Hematopoietic multipotent progenitor cell (in vitro differentiated cells): ENCODE measurements around the gene TENM4. TPM values are rescaled to one million over a fixed set of nuclear protein-coding genes. Genes with fewer than 3 reads are reported as not detected.
A peak's percentile ranks its signal among the peaks of the same experiment; 100 is the strongest.

Experiments used
- DNase-seq, 3 donors: peaks; one replicate each; pipeline ENCODE4 v3.0.0-alpha.2; 2011 to 2015; ENCODE audit warnings: low read depth in 2 of 3, low spot score in 2 of 3
- total RNA-seq: library from RNA; depleted of rRNA; stranded (reverse); fragments of >200 nt; gene quantifications from one replicate; pipeline ENCODE4 v1.2.3, GENCODE V29; 2012

Gene TENM4
- total RNA-seq, 1 donor: under 0.01 TPM

GRCh38 chr11:78929207-78929905 is 511.5 kb downstream of the TENM4 start:
- DNase-seq: no peak

DNA sequence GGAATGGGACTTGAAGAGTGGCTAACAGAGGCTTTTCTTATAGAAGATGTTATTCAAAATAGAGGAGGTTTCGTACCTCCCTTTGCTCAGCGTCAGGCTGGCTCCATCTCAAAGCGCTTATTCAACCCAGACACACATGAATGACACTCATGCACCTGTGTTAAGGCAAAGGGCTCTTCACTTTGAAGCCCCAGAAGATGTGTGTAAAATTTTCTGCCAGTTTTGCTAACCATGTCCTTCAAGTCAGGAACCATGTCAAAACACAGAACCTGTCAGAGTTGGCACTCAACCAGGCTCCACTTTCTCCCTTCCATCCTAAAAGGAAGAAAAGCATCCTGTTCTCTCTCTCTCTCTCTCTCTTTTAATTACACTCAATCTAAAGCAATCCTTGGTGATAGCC is 513.3 kb downstream of the TENM4 start:
- no peak for DNase-seq

GRCh38 chr11:78926633-78927338 is 514.0 kb downstream of the TENM4 start:
- DNase-seq: no peak

DNA sequence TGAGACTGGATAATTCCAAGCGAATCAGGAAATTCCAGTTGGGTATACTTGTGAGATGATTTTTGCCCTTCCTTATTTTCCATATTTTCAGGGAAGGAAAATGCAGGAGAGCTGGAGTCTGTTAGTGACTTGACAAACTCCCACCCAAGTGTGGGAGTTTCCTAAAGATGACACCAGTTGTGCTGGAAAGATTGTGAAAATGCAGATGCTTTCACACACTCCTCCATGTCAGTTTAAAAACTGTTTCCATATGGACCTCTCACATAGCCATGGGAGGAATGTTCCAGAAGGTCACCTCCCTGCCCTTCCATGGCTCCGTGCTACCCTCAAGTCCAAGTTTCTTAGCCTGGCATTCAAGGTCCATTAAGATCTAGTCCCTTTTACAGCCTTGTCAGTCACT is 515.4 kb downstream of the TENM4 start:
- DNase-seq: no peak

GRCh38 chr11:78922859-78923625 is 517.8 kb downstream of the TENM4 start:
- DNase-seq: no peak

DNA sequence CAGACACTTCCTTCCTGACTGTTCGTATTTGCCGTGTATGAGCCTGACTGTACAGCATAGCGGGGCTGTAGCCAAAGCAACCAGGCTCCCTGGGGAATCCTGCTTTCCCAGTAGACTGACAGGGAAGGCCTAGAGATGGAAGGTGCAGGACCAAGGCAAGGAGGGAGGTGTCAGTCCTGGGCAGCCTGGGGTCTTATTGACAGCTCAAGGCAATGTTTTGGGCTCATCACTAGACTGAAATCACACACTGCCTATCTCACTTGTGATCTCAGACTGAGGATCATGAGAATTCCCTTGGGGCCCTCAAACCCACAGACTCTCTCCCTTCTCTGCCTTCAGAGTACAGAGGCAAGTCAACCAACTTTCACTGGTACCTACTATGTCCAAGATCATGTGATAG is 519.3 kb downstream of the TENM4 start:
- no peak for DNase-seq

DNA sequence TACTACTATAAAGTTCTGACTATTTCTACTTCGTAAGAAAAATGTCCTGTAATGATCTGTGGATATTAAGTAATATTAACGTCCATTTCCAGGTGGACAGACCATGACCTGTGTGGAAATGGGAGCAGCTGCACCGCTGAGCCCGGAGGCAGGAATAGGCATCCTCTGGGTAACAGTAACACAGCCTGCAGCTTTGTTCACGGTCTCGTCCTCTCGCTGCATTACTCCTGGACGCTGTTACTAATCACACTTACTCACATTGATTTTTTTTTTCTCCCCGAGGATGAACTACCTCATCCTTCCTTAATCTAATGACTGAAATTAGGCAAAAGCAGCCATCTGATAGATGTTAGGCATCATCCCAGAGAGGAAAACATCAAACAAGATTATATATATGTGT is 520.5 kb downstream of the TENM4 start:
- DNase-seq: no peak

GRCh38 chr11:78916759-78917158 is 524.1 kb downstream of the TENM4 start:
- no peak for DNase-seq

GRCh38 chr11:78914503-78914902 is 526.3 kb downstream of the TENM4 start:
- no peak for DNase-seq

DNA sequence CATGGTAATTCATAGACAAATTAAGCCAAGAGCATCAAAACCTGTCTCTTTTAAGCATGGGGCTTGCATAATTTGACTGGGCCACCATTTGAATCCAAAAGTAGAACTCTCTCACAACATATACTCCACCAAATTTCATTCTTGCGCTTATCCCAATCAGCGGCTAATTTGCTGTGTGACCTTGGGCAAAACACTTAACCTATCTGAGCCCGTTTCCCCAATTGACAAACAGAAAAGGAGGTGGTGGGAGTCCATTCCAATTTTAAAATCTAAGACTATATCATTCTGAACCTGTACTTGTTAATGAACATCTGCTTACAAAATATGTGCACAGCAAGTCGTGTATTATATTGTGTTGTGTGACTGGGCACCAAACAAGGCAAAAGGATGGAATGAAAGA is 528.1 kb downstream of the TENM4 start:
- no peak for DNase-seq

- no peak for DNase-seq
Measured at GRCh38 chr11:78910322-78910721, 530.5 kb downstream of the TENM4 start.

GRCh38 chr11:78909386-78909785 is 531.4 kb downstream of the TENM4 start:
- no peak for DNase-seq

DNA sequence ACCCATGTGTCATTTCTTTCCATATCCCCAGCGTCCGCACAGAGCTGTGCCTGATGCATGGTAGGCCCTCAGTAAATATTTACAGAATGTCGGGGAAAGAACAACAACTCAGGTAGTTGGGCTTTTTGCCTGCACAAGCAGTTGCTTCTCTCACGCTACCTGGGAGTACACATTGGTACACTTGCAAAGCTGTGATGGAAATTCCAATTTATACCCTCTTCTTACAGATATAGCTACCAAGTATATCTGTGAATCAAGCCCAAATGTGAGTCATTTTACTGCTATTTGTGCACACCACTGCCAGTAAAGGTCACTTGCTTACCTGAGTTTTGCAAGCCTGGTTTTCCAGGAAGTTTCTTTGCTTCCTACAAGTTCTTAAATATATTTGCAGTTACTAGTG is 533.2 kb downstream of the TENM4 start:
- DNase-seq: no peak

DNA sequence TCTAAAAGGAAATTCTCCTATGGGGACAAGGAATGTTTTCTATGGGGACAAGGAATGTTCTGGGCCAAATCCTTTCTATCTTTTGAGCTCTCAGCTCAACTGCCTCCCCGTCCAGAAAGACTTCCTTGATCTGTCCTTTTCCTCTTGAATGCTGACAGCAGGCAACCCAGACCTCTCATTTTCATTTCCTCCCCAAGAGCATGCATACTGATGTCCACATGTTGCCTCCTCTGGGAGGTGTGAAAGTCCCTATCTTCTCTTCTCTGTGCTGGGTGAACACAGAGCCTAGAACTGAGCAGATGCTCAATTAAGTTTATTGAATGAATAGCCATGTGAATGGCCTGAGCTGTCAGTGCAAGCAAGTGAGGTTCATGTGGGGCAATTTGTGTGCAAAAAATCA is 534.3 kb downstream of the TENM4 start:
- no peak for DNase-seq

- no peak for DNase-seq
Measured at GRCh38 chr11:78905756-78906155, 535.1 kb downstream of the TENM4 start.

- DNase-seq: peak in 1 of 3 donors; percentile 3
Measured at GRCh38 chr11:78902771-78903507, 537.9 kb downstream of the TENM4 start.

DNA sequence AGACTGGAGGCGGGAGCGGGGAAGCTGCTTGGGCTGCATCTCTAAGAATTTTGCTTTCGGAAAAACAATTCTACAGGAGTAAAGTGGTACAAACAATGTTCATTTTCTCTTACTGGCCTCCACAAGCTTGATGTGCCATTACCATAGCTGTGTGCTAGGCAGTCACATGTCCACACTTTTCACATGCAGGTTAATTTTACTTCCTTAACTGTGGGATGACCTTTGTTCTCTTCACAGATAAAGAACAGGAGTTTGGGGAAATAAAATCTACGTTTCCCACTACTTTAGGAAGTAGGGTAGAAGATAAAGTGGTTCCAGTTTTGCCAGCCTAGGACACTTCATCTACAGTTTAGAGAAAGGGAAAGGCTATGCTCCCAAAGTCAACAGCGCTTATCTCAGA is 539.0 kb downstream of the TENM4 start:
- no peak for DNase-seq

DNA sequence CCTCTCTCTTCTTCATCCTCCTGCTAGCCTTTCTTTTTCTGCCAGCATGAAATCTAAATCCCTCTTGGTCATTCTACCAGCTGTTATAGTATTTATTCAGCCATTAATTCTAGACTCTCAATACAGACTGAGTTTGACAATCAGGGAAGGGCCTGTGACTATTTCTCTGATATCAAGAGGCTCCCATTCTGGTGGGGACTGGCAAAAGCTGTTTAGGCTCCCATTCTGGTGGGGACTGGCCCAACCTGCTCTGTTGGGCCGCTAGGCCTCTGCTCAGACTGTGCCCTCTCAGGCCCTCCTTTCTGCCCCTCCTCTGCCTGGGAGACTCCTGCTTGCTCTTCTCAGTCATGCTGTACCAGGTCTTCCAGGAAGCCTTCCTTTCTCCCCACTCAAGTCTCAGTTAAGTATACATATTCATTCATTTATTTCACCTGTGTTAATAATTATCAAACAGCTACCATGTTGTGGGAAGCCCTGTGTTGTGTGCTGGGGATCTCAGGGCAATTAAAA is 542.5 kb downstream of the TENM4 start:
- no peak for DNase-seq

DNA sequence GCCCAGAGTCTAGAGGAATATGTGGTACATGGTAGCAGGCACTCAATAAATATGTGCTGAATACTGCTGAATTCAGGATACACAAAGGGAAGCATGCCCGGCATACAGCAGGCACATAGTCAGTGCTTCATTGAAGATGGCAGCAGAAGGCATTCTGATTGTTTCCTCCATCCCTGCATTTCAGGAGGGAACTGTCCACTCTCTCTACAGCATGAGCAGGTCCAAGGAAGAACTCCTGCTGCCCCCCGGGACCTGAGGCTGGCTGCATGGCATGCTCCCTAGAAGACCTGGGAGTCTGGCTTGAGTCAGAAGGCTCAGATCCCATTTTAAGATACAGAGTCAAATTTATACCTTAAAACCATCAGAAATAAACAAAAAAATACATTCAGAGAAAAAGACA is 546.8 kb downstream of the TENM4 start:
- DNase-seq: no peak

GRCh38 chr11:78889698-78890097 is 551.1 kb downstream of the TENM4 start:
- no peak for DNase-seq

DNA sequence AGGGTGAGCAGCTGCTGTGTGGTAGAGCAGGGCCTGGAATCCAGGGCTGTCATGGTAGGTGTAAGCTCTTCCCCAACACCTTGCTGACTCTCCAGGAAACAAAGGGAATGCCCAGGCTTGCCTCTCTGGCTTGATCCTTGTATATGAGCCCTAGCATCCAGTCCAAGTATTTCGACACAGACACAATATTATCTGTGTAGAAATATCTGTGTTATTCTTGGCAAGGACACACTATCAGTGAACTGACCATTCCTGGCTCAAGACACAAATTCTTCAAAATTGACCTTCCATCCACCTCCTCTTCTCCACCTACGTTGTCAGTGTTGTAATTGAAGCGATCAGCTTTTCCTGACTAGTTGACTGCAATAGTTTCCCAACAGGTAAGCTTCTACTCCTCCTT is 554.2 kb downstream of the TENM4 start:
- no peak for DNase-seq
